K562 (cell line): Measurements from ENCODE around the gene SLC12A3. TPM values are rescaled to one million over a fixed set of nuclear protein-coding genes. Genes with fewer than 3 reads are reported as not detected.

Source experiments
- ATAC-seq: fragments of 200-7000 bp; cut with Tn5 transposase; 3 replicates; pipeline ENCODE4 v1.9.1; 2020; ENCODE audit warnings: moderate library complexity
- BruUV-seq: library from RNA; stranded (reverse); fragments of 400-500 nt; replicated peaks from 2 replicates; lab custom pipeline; 2021; lab: Mats Ljungman, UMichigan
- CTCF ChIA-PET: fragments of 300-600 bp; formaldehyde crosslinking; extraction: SDS; loops from one replicate; lab custom pipeline; 2021; ENCODE audit warnings: low intra/inter-chr PET ratio; lab: Yijun Ruan, JAX
- POLR2A ChIA-PET: fragments of 300-600, 350-650 bp; sonication (Branson Sonifier 250); formaldehyde crosslinking; extraction: SDS; loops from one replicate; lab custom pipeline; 2021; ENCODE audit warnings: antibody characterized with exemption, inconsistent platforms; lab: Yijun Ruan, JAX
- DNase-seq, 4 experiments: peaks; one replicate each; pipeline versions ENCODE4 v3.0.0 to v3.0.0-alpha.2; 2011 to 2018; ENCODE audit warnings: low spot score in 3 of 4, mixed read lengths in 3 of 4; ENCODE audit errors: extremely low read depth in 1 of 4
- FAIRE-seq: peaks from 2 replicates; lab custom pipeline; 2011; peaks lifted over from hg19 to GRCh38; lab: Jason Lieb, UNC
- H2AFZ ChIP-seq: 2 replicates; pipeline ENCODE4 v1.6.0; 2011; ENCODE audit warnings: low read depth, low read length, control low read depth, inconsistent platforms
- H3K27ac ChIP-seq: fragments of 200-600 bp; 3 replicates; pipeline ENCODE4 v1.8.0; 2011; ENCODE audit warnings: low read depth, mild to moderate bottlenecking, control low read depth, inconsistent platforms, low read length, moderate library complexity, mixed read lengths; ENCODE audit errors: extremely low read depth
- H3K27me3 ChIP-seq, 2 experiments: fragments of 300-600 bp in 1 of 2; 2 replicates in 1 of 2; 3 replicates in 1 of 2; pipeline versions ENCODE4 v1.6.0 to v1.8.0; 2011; ENCODE audit warnings: inconsistent platforms in 2 of 2, low read length in 2 of 2, mild to moderate bottlenecking in 1 of 2, mixed read lengths in 1 of 2, moderate library complexity in 1 of 2; ENCODE audit not compliant: control insufficient read depth in 2 of 2, insufficient read depth in 2 of 2
- H3K36me3 ChIP-seq: fragments of 300-600 bp; 3 replicates; pipeline ENCODE4 v1.8.0; 2011; ENCODE audit warnings: mild to moderate bottlenecking, low read length, inconsistent platforms; ENCODE audit not compliant: control insufficient read depth, insufficient read depth
- H3K4me1 ChIP-seq, 2 experiments: fragments of 200-600 bp in 1 of 2; replicated peaks in 1 of 2; 2 replicates in 1 of 2; 3 replicates in 1 of 2; pipeline versions ENCODE4 v1.5.1 to v1.8.0; 2011; ENCODE audit warnings: inconsistent platforms in 2 of 2, low read length in 2 of 2, mild to moderate bottlenecking in 1 of 2, mixed read lengths in 1 of 2, moderate library complexity in 1 of 2; ENCODE audit not compliant: control insufficient read depth in 2 of 2, insufficient read depth in 2 of 2
- H3K4me2 ChIP-seq: 2 replicates; pipeline ENCODE4 v1.6.1; 2011; ENCODE audit warnings: low read length, control low read depth, inconsistent platforms, mixed read lengths; ENCODE audit not compliant: insufficient read depth
- H3K4me3 ChIP-seq: fragments of 200-600 bp; sonication (generic), shearing (Covaris generic); 2 replicates; pipeline ENCODE4 v1.5.1; 2016; ENCODE audit warnings: control low read depth, inconsistent platforms
- H3K79me2 ChIP-seq: fragments of 200-600 bp; 3 replicates; pipeline ENCODE4 v1.8.0; 2011; ENCODE audit warnings: low read length, inconsistent platforms; ENCODE audit not compliant: control insufficient read depth, insufficient read depth
- H3K9ac ChIP-seq, 2 experiments: 2 replicates each; pipeline versions ENCODE4 v1.6.0 to v1.6.1; 2011; ENCODE audit warnings: low read depth in 2 of 2, low read length in 2 of 2, control low read depth in 1 of 2, inconsistent platforms in 1 of 2, mild to moderate bottlenecking in 1 of 2, mixed read lengths in 1 of 2; ENCODE audit not compliant: insufficient read depth in 1 of 2
- H3K9me1 ChIP-seq: one replicate; pipeline ENCODE4 v1.6.0; 2011; ENCODE audit warnings: inconsistent platforms, mild to moderate bottlenecking, low read length, moderate library complexity; ENCODE audit not compliant: control insufficient read depth, insufficient read depth
- H3K9me3 ChIP-seq: replicated peaks from 2 replicates; pipeline ENCODE4 v1.5.1; 2011; ENCODE audit warnings: low read depth, low read length, inconsistent platforms; ENCODE audit not compliant: control insufficient read depth, insufficient read depth
- H4K20me1 ChIP-seq: replicated peaks from 2 replicates; pipeline ENCODE4 v1.6.1; 2011; ENCODE audit warnings: low read length, inconsistent platforms, mixed read lengths; ENCODE audit not compliant: control insufficient read depth, insufficient read depth
- CEBPB ChIP-seq: fragments of 450-650 bp; IDR thresholded peaks from 2 replicates; pipeline ENCODE4 v1.6.1; 2016; ENCODE audit warnings: missing genetic modification characterization, missing compliant biosample characterization
- E2F3 ChIP-seq: fragments of 250-450 bp; sonication (Bioruptor Pico); IDR thresholded peaks from 2 replicates; pipeline ENCODE4 v1.4.0; 2020; ENCODE audit warnings: mild to moderate bottlenecking
- KLF6 ChIP-seq: fragments of 250-450 bp; sonication (Bioruptor Pico); IDR thresholded peaks from 2 replicates; pipeline ENCODE4 v1.4.0; 2020; ENCODE audit warnings: mild to moderate bottlenecking, moderate library complexity, borderline replicate concordance
- LCOR ChIP-seq: sonication (generic); formaldehyde crosslinking; IDR thresholded peaks from 2 replicates; pipeline ENCODE4 v1.8.0; 2022; ENCODE audit warnings: mild to moderate bottlenecking, missing genetic modification reagents
- SRSF1 ChIP-seq: fragments of 200-400 bp; formaldehyde crosslinking; IDR thresholded peaks from 2 replicates; pipeline ENCODE4 v1.6.1; 2017; ENCODE audit warnings: mild to moderate bottlenecking, low read depth, low read length, moderate library complexity
- WGBS: fragments of 100-300 bp; shearing (Covaris generic); methylation state at CpG from one replicate; pipeline ENCODE4 v1.1.6; 2016; ENCODE audit warnings: low coverage, mixed read lengths; ENCODE audit not compliant: insufficient coverage; ENCODE audit errors: missing lambda C conversion rate; 5-methylcytosine and 5-hydroxymethylcytosine counted together
- in situ Hi-C: fragments of 300-500 bp; cut with MboI; formaldehyde crosslinking; loops from 4 replicates; pipeline ENCODE4 v1.15.0; 2018; ENCODE audit warnings: inconsistent platforms, mixed read lengths
- intact Hi-C: fragments of 100-400 bp; cut with micrococcal nuclease; formaldehyde crosslinking; loops from 2 replicates; pipeline ENCODE4 v1.14.2; 2022
- polyA plus RNA-seq, 8 experiments: library from polyadenylated mRNA; depleted of rRNA in 4 of 8; stranded (reverse) in 5 of 8; unstranded in 3 of 8; fragments of >200 nt; fragmentation: Nextera tagmentation in 2 of 8; fragmentation: Illumina TruSeq in 1 of 8; extraction: Ambion mirVana in 2 of 8; extraction: Trizol in 1 of 8; gene quantifications; 2 replicates each; pipeline versions ENCODE4 v1.2.1 to v1.2.3, GENCODE V29; 2011 to 2014; ENCODE audit warnings: inconsistent platforms in 1 of 8, missing spikeins in 1 of 8
- total RNA-seq, 7 experiments: library from RNA; depleted of rRNA in 6 of 7; stranded (reverse); fragments of >200 nt in 6 of 7; fragmentation: Illumina TruSeq in 2 of 7; extraction: Trizol in 2 of 7; gene quantifications; 2 replicates each; pipeline versions ENCODE4 v1.2.1 to v1.2.3, GENCODE V29; 2011 to 2021; ENCODE audit warnings: low replicate concordance in 1 of 7
- TF ChIP-seq, protein P1 (sequence below), 2 experiments: IDR thresholded peaks in 1 of 2; conservative IDR thresholded peaks in 1 of 2; 2 replicates each; pipeline ENCODE4 v1.6.1; 2016; ENCODE audit warnings: low read depth in 2 of 2, mild to moderate bottlenecking in 1 of 2, missing compliant biosample characterization in 1 of 2, missing genetic modification characterization in 1 of 2, moderate library complexity in 1 of 2

The SLC12A3 gene
- total and polyA plus RNA-seq, 9 of the 15 experiments (the other 6 are each of a cell fraction or from before 2014, with no cell fraction given), result not detected

DNA sequence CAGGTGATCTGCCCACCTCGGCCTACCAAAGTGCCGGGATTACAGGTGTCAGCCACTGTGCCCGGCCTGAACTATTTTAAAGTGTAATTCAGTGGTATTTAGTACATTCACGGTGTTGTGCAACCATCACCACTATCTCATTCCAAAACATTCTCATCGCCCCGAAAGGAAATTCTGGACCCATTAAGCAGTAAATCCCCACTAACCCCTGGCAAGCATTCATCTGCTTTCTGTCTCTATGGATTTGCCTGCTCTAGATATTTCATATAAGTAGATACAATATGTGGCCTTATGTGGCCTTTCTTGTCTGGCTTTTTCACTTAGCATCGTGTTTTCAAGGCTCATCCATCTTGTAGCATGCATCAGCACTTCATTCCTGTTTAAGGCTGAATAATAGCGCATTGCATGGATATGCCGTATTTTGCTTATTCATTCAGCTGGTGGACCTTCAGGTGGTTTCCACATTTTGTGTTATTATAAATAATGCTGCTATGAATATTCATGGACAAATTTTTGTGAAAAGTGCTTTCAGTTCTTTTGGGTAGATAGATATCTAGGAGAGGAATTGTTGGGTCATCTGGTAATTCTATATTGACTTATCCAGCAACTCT is 58.6 kb downstream of the SLC12A3 start:
- Histone ChIP-seq H2AFZ (no peak overlapping the region), H3K4me1 (no peaks in the 10 kb centered on the region; a peak in 1 of 5 replicates), H3K36me3 (no peaks in the 10 kb centered on the region), H3K79me2 (no peaks in the 10 kb centered on the region), H3K9ac (no peak overlapping the region), H3K4me2 (no peak overlapping the region), H3K27me3 (peaks cover 13 to 23% of the 10 kb centered on the region in 2 experiments; a peak in 4 of 5 replicates), H4K20me1 (no peaks in the 10 kb centered on the region), H3K4me3 (no peak overlapping the region), H3K9me1 (no peaks in the 10 kb centered on the region), H3K9me3 (no peaks in the 10 kb centered on the region), H3K27ac (no peak overlapping the region)
- ChIA-PET CTCF (interaction anchor here (0.7 kb wide), 1 partner anchor 28 kb away, joined by 4 read pairs; no protein-coding TSS in a partner anchor), POLR2A (interaction anchor here (0.7 to 1.6 kb wide), 3 partner anchors 9 to 11 kb away, joined by 3 to 4 read pairs (median 3); no protein-coding TSS in a partner anchor)
- ATAC-seq (no peak), DNase-seq (no peak), FAIRE-seq (no peak)
- WGBS, result 54% methylated on average over 9 of the region's 9 CpGs
- intact Hi-C loops, result no loop called here
- TF ChIP-seq CEBPB (tag) (0 out of 2 replicates have a peak, but pooled peaks have one; percentile 20), SRSF1 (no peak)
- in situ Hi-C loops, result no loop called here
- no TSS peak for BruUV-seq

DNA sequence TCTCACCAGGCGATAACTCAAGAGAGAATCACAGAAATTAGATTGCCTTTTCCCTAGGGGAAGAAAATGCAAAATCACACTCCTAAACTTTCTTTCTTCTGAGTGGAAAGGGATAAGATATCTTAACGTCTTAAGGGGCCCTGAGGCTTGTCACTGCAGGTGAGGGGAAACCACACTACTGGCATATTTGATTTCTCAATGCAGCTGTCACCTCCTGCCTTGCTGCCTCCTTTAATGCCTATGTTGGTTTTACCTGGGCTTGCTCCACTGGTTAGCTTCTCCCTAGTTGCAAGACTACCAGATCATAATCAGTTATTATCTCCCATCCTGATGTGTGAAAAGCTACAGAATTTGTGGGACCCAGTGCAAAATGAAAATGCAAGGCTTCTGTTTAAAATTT is 62.5 kb downstream of the SLC12A3 start:
- TF ChIP-seq E2F3 (no peak), LCOR (CRISPR knock-in tag) (no peak), KLF6 (CRISPR knock-in tag) (no peak)
- TF ChIP-seq, protein P1, sequence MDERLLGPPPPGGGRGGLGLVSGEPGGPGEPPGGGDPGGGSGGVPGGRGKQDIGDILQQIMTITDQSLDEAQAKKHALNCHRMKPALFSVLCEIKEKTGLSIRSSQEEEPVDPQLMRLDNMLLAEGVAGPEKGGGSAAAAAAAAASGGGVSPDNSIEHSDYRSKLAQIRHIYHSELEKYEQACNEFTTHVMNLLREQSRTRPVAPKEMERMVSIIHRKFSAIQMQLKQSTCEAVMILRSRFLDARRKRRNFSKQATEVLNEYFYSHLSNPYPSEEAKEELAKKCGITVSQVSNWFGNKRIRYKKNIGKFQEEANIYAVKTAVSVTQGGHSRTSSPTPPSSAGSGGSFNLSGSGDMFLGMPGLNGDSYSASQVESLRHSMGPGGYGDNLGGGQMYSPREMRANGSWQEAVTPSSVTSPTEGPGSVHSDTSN (CRISPR knock-in tag; IDR thresholded peaks at IDR 0.05; ENCODE audit: low read depth), result no peak
- TF ChIP-seq, protein P1 (tag; conservative IDR thresholded peaks at IDR 0.05; ENCODE audit: low read depth), result no peak
- TF ChIP-seq, all 486 proteins: peak for 0
- no peaks in the 10 kb centered on the region for H4K20me1 ChIP-seq
- H3K4me2 ChIP-seq, result no peak overlapping the region
- no peak overlapping the region for H2AFZ ChIP-seq
- no peak for DNase-seq
- H3K27me3 ChIP-seq, result no peaks in the 10 kb centered on the region
- in situ Hi-C loops (no loop called here), intact Hi-C loops (no loop called here)
- H3K4me3 ChIP-seq, result no peak overlapping the region
- H3K36me3 ChIP-seq, result no peaks in the 10 kb centered on the region
- H3K9me1 ChIP-seq, result no peaks in the 10 kb centered on the region
- ChIA-PET CTCF (no interaction called here), POLR2A (interaction anchor here (0.6 to 1.1 kb wide), 3 partner anchors 9 to 23 kb away, joined by 3 to 4 read pairs (median 3); no protein-coding TSS in a partner anchor)
- H3K9me3 ChIP-seq, result no peaks in the 10 kb centered on the region
- no peak overlapping the region for H3K27ac ChIP-seq
- no TSS peak for BruUV-seq
- no peak overlapping the region for H3K9ac ChIP-seq
- peaks cover 10 to 13% of the 10 kb centered on the region in 2 experiments; a peak in 4 of 5 replicates for H3K4me1 ChIP-seq
- no peak for FAIRE-seq
- WGBS, result 0% methylated on average over 2 of the region's 2 CpGs
- peaks cover 8% of the 10 kb centered on the region for H3K79me2 ChIP-seq
- no peak for ATAC-seq
